Uterus (tissue), 4 donors: Measurements from ENCODE around the gene DBF4. TPM values are rescaled to one million over a fixed set of nuclear protein-coding genes. Genes with fewer than 3 reads are reported as not detected.
"Not testable (repeated sequence)": the region's sequence is repeated elsewhere in the genome, so short reads cannot be mapped to it uniquely, and the experiment has no call there.

Experiments used
- DNase-seq, 2 donors: peaks; one replicate each; pipeline ENCODE4 v3.0.0-alpha.2; 2019 to 2020
- H3K27ac ChIP-seq, 2 donors: fragments of 200-600 bp; sonication (generic); 1 replicate in 1 of 2; 2 replicates in 1 of 2; pipeline ENCODE4 v1.5.1; 2016 to 2018
- H3K27me3 ChIP-seq, 2 donors: fragments of 200-600 bp; sonication (generic); one replicate each; pipeline ENCODE4 v1.5.1; 2018 to 2019; ENCODE audit warnings: control low read depth in 1 of 2
- H3K36me3 ChIP-seq, 2 donors: fragments of 200-600 bp; sonication (generic); one replicate each; pipeline ENCODE4 v1.5.1; 2019; ENCODE audit warnings: control low read depth in 1 of 2
- H3K4me1 ChIP-seq, 2 donors: fragments of 200-600 bp; sonication (generic); one replicate each; pipeline ENCODE4 v1.5.1; 2018 to 2019; ENCODE audit warnings: control low read depth in 1 of 2
- H3K4me3 ChIP-seq, 2 donors: fragments of 200-600 bp; sonication (generic); 1 replicate in 1 of 2; 2 replicates in 1 of 2; pipeline ENCODE4 v1.5.1; 2018 to 2019; ENCODE audit warnings: mild to moderate bottlenecking in 1 of 2
- H3K9me3 ChIP-seq, 2 donors: fragments of 200-600 bp; sonication (generic); one replicate each; pipeline ENCODE4 v1.5.1; 2019; ENCODE audit warnings: control low read depth in 1 of 2
- POLR2A ChIP-seq, 2 donors: fragments of 450-650 bp; IDR thresholded peaks; one replicate each; pipeline ENCODE4 v1.6.1; 2016; ENCODE audit warnings: antibody characterized with exemption in 2 of 2, mild to moderate bottlenecking in 1 of 2, moderate library complexity in 1 of 2
- intact Hi-C: fragments of 100-400 bp; cut with DNase I; formaldehyde crosslinking; loops from one replicate; pipeline ENCODE4 v1.15.1; 2023; ENCODE audit warnings: low total_unique reads
- total RNA-seq, 4 donors: library from RNA; depleted of rRNA in 3 of 4; stranded (reverse); fragments of >200 nt in 3 of 4; gene quantifications; one replicate each; pipeline versions ENCODE4 v1.1.0 to v1.2.4, GENCODE V29; 2014 to 2023
- TF ChIP-seq, protein P1 (sequence below), 4 experiments: fragments of 200-600 bp in 2 of 4; fragments of 450-650 bp in 2 of 4; sonication (generic) in 2 of 4; IDR thresholded peaks; one replicate each; pipeline ENCODE4 v1.5.1; 2016 to 2019; ENCODE audit warnings: antibody characterized with exemption in 4 of 4, mild to moderate bottlenecking in 2 of 4, moderate library complexity in 1 of 4
- donor health status: DM: yes; HTN: yes; CAD: no.

DBF4 gene
- total RNA-seq, 4 donors from 2014 or later: 1.3 to 27.7 (median 9.4) TPM

DNA sequence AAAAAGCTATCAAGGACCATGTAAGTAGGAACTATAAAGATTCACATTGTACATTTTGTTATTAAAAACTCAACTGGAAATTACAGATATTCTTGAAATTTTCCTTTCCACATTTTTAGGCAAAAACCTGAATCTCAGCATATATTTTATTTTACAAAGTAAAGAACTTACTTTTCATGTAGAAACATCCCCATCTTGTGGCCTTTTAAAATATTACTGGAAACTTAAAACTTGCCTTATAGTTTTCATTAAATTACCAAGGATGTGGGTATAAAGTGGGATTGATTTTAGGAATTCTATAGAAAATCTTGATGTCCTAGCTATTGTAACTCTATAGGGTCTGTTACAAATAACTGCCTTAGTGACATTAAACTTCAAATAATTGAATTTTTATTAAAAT is 10.6 kb downstream of the DBF4 start:
- no peaks in the 10 kb centered on the region for H3K9me3 ChIP-seq
- H3K36me3 ChIP-seq: no peaks in the 10 kb centered on the region
- intact Hi-C loops: no loop called here
- H3K4me3 ChIP-seq: no peak overlapping the region
- no peak overlapping the region for H3K27ac ChIP-seq
- H3K4me1 ChIP-seq: no peaks in the 10 kb centered on the region
- no peak for DNase-seq
- TF ChIP-seq POLR2A (IDR thresholded peaks at IDR 0.05): no peak
- TF ChIP-seq, protein P1, sequence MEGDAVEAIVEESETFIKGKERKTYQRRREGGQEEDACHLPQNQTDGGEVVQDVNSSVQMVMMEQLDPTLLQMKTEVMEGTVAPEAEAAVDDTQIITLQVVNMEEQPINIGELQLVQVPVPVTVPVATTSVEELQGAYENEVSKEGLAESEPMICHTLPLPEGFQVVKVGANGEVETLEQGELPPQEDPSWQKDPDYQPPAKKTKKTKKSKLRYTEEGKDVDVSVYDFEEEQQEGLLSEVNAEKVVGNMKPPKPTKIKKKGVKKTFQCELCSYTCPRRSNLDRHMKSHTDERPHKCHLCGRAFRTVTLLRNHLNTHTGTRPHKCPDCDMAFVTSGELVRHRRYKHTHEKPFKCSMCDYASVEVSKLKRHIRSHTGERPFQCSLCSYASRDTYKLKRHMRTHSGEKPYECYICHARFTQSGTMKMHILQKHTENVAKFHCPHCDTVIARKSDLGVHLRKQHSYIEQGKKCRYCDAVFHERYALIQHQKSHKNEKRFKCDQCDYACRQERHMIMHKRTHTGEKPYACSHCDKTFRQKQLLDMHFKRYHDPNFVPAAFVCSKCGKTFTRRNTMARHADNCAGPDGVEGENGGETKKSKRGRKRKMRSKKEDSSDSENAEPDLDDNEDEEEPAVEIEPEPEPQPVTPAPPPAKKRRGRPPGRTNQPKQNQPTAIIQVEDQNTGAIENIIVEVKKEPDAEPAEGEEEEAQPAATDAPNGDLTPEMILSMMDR (IDR thresholded peaks at IDR 0.05): peak; percentile 28 to 40 (median 38)
- H3K27me3 ChIP-seq: no peaks in the 10 kb centered on the region

DNA sequence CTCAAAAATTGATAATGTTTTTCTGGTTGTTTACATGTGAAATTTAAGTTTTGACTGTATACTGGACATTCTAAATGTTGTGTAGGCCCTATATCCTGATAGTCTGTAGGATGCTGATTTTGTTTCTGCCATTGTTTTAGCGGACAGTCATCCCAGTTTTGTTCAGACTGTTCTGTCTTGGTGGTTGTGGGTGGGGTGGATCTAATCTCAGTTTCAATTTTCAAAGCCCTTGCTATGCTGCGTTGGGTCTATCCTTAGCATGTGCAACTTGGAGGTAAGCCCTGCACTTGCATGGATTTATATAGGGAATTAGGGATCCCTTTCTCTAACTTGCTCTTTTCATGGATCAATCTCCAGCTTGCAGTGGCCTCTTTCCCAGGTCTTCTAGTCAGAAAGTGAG is 19.1 kb downstream of the DBF4 start:
- no peaks in the 10 kb centered on the region for H3K4me1 ChIP-seq
- H3K27ac ChIP-seq: no peak overlapping the region
- no peak overlapping the region for H3K4me3 ChIP-seq
- DNase-seq: no peak
- no peaks in the 10 kb centered on the region for H3K36me3 ChIP-seq
- no peaks in the 10 kb centered on the region for H3K9me3 ChIP-seq
- no peak for TF ChIP-seq POLR2A (IDR thresholded peaks at IDR 0.05)
- TF ChIP-seq, protein P1 (IDR thresholded peaks at IDR 0.05): no peak
- no peaks in the 10 kb centered on the region for H3K27me3 ChIP-seq
- intact Hi-C loops: no loop called here

DNA sequence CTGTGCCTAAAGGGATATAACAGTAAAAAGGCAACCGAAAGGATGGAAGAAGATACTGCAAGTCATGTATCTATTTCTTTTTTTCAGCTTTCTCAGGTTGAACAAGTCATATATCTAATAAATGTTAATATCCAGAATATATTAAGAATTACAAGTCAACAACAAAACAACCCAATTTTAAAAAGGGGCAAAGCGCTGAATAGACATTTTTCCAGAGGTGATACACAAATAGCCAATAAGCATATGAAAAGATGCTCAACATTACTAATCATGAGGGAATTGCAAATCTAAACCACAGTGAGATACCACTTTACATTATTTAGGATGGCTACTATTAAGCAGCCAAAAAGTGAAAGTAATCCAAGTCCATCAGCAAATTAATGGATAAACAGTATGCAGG is 23.0 kb downstream of the DBF4 start:
- H3K27ac ChIP-seq: no peak overlapping the region
- no peaks in the 10 kb centered on the region for H3K36me3 ChIP-seq
- H3K27me3 ChIP-seq: no peaks in the 10 kb centered on the region
- no peaks in the 10 kb centered on the region for H3K9me3 ChIP-seq
- intact Hi-C loops: no loop called here
- TF ChIP-seq, protein P1 (IDR thresholded peaks at IDR 0.05): no peak
- no peaks in the 10 kb centered on the region for H3K4me1 ChIP-seq
- no peak for DNase-seq
- no peak overlapping the region for H3K4me3 ChIP-seq

- H3K27me3 ChIP-seq, H3K27ac ChIP-seq, DNase-seq, H3K9me3 ChIP-seq, intact Hi-C loops, H3K36me3 ChIP-seq, H3K4me3 ChIP-seq, H3K4me1 ChIP-seq: not testable (repeated sequence)
These were observed 31.0 kb downstream of the DBF4 start for GRCh38 chr7:87907136-87907906.

DNA sequence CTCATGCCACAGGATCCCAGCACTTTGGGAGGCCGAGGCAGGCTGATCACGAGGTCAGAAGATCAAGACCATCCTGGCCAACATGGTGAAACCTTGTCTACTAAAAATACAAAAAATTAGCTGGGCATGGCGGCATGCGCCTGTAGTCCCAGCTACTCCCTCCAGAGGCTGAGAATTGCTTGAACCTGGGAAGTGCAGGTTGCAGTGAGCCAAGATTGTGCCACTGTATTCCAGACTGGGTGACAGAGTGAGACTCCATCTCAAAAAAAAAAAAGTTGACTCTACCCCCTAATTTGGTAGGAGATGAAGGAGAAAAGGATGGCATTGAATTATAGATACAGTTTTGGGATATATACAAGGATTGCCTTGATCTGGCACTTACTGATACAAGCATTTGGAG is 32.5 kb downstream of the DBF4 start:
- H3K4me1 ChIP-seq, H3K27me3 ChIP-seq, DNase-seq, H3K36me3 ChIP-seq, H3K9me3 ChIP-seq, intact Hi-C loops, H3K27ac ChIP-seq, H3K4me3 ChIP-seq: not testable (repeated sequence)

GRCh38 chr7:87912121-87912520 is 35.8 kb downstream of the DBF4 start:
- Histone ChIP-seq H3K27ac (no peak overlapping the region), H3K4me1 (no peaks in the 10 kb centered on the region), H3K4me3 (no peak overlapping the region), H3K27me3 (no peaks in the 10 kb centered on the region), H3K9me3 (no peaks in the 10 kb centered on the region), H3K36me3 (no peaks in the 10 kb centered on the region)
- intact Hi-C loops: no loop called here
- no peak for DNase-seq
- no peak for TF ChIP-seq POLR2A (IDR thresholded peaks at IDR 0.05)
- TF ChIP-seq, protein P1 (IDR thresholded peaks at IDR 0.05): no peak
